Measurements from ENCODE around the gene WWOX.
A peak's percentile ranks its signal among the peaks of the same experiment; 100 is the strongest.

WWOX gene

GRCh38 chr16:78754713-78755112 lies 655.3 kb downstream of the WWOX start:
- no peak for DNase-seq

- DNase-seq: no peak
Measured at GRCh38 chr16:78755751-78756661, 656.6 kb downstream of the WWOX start.

- no peak for DNase-seq
Measured at GRCh38 chr16:78759596-78759995, 660.1 kb downstream of the WWOX start.

- no peak for DNase-seq
Measured at GRCh38 chr16:78760611-78761010, 661.2 kb downstream of the WWOX start.

GRCh38 chr16:78761427-78761826 lies 662.0 kb downstream of the WWOX start:
- peak; percentile 42 for DNase-seq

- no peak for DNase-seq
Measured at GRCh38 chr16:78762222-78762621, 662.8 kb downstream of the WWOX start.

- no peak for DNase-seq
Measured at GRCh38 chr16:78763821-78764440, 664.5 kb downstream of the WWOX start.

GRCh38 chr16:78764478-78764877 lies 665.0 kb downstream of the WWOX start:
- no peak for DNase-seq

GRCh38 chr16:78768226-78768625 lies 668.8 kb downstream of the WWOX start:
- no peak for DNase-seq

- peak; percentile 84 for DNase-seq
Measured at GRCh38 chr16:78768718-78769117, 669.3 kb downstream of the WWOX start.

- peak; percentile 86 for DNase-seq
Measured at GRCh38 chr16:78770353-78771091, 671.1 kb downstream of the WWOX start.

- peak; percentile 74 for DNase-seq
Measured at GRCh38 chr16:78773291-78773702, 673.8 kb downstream of the WWOX start.

GRCh38 chr16:78773706-78774105 lies 674.3 kb downstream of the WWOX start:
- no peak for DNase-seq

GRCh38 chr16:78775161-78775561 lies 675.7 kb downstream of the WWOX start:
- peak; percentile 95 for DNase-seq

GRCh38 chr16:78778101-78779004 lies 678.9 kb downstream of the WWOX start:
- peak; percentile 97 for DNase-seq

GRCh38 chr16:78780808-78781207 lies 681.4 kb downstream of the WWOX start:
- DNase-seq: peak; percentile 50

- no peak for DNase-seq
Measured at GRCh38 chr16:78782572-78782971, 683.1 kb downstream of the WWOX start.

GRCh38 chr16:78783570-78784079 lies 684.2 kb downstream of the WWOX start:
- DNase-seq: no peak

- no peak for DNase-seq
Measured at GRCh38 chr16:78784771-78785170, 685.3 kb downstream of the WWOX start.

GRCh38 chr16:78785218-78785617 lies 685.8 kb downstream of the WWOX start:
- no peak for DNase-seq

GRCh38 chr16:78786635-78787034 lies 687.2 kb downstream of the WWOX start:
- DNase-seq: no peak

- DNase-seq: no peak
Measured at GRCh38 chr16:78788276-78788675, 688.8 kb downstream of the WWOX start.

Data from activated CD4-positive, alpha-beta T cell treated with anti-CD3 and anti-CD28 coated beads, Interleukin-10, Interleukin-2, amounts not matched to agents 100 ng/mL and 50 ng/mL, durations not matched to agents 16 hours and 8 hours (primary cell).